H9 (cell line): ENCODE results near the gene HOXC10. TPM values are rescaled to one million over a fixed set of nuclear protein-coding genes. Genes with fewer than 3 reads are reported as not detected.

ENCODE experiments used
- DNase-seq: peaks from one replicate; pipeline ENCODE4 v3.0.0-alpha.2; 2017
- H2AFZ ChIP-seq: one replicate; pipeline ENCODE4 v1.6.1; 2013; ENCODE audit warnings: mild to moderate bottlenecking, low read length, control low read depth, moderate library complexity
- H2AK5ac ChIP-seq: 2 replicates; pipeline ENCODE4 v1.6.1; 2013; ENCODE audit warnings: low read length, control low read depth, mixed read lengths; ENCODE audit not compliant: insufficient read length
- H2BK120ac ChIP-seq: one replicate; pipeline ENCODE4 v1.6.1; 2013; ENCODE audit warnings: low read depth, mild to moderate bottlenecking, low read length, control low read depth, inconsistent platforms; ENCODE audit not compliant: poor library complexity, severe bottlenecking
- H2BK12ac ChIP-seq: 2 replicates; pipeline ENCODE4 v1.6.1; 2013; ENCODE audit warnings: low read length, control low read depth, mixed read lengths, low read depth; ENCODE audit not compliant: insufficient read length
- H2BK15ac ChIP-seq: 2 replicates; pipeline ENCODE4 v1.6.1; 2013; ENCODE audit warnings: low read depth, low read length, control low read depth
- H2BK20ac ChIP-seq: one replicate; pipeline ENCODE4 v1.6.1; 2013; ENCODE audit warnings: low read depth, mild to moderate bottlenecking, low read length, control low read depth, inconsistent platforms; ENCODE audit not compliant: poor library complexity, severe bottlenecking
- H2BK5ac ChIP-seq: 2 replicates; pipeline ENCODE4 v1.6.1; 2013; ENCODE audit warnings: low read length, control low read depth, mixed read lengths; ENCODE audit not compliant: insufficient read length
- H3K14ac ChIP-seq: 2 replicates; pipeline ENCODE4 v1.6.1; 2013; ENCODE audit warnings: low read length, control low read depth; ENCODE audit not compliant: insufficient read depth
- H3K18ac ChIP-seq: 2 replicates; pipeline ENCODE4 v1.6.1; 2013; ENCODE audit warnings: low read depth, mild to moderate bottlenecking, mixed read lengths, low read length, control low read depth; ENCODE audit not compliant: insufficient read length
- H3K23ac ChIP-seq: 2 replicates; pipeline ENCODE4 v1.6.1; 2013; ENCODE audit warnings: low read length, control low read depth, mixed read lengths, low read depth; ENCODE audit not compliant: insufficient read length
- H3K23me2 ChIP-seq: 2 replicates; pipeline ENCODE4 v1.6.1; 2013; ENCODE audit warnings: low read depth, mild to moderate bottlenecking, mixed read lengths, low read length, control low read depth; ENCODE audit not compliant: insufficient read length, poor library complexity, severe bottlenecking
- H3K27ac ChIP-seq: 2 replicates; pipeline ENCODE4 v1.5.1; 2013; ENCODE audit warnings: low read length, control low read depth, mixed read lengths, low read depth; ENCODE audit not compliant: insufficient read length
- H3K27me3 ChIP-seq: 2 replicates; pipeline ENCODE4 v1.6.1; 2013; ENCODE audit warnings: low read length, control low read depth, inconsistent platforms; ENCODE audit not compliant: insufficient read depth
- H3K4ac ChIP-seq: 2 replicates; pipeline ENCODE4 v1.6.1; 2013; ENCODE audit warnings: low read depth, mild to moderate bottlenecking, control low read depth, inconsistent platforms, low read length, moderate library complexity
- H3K4me1 ChIP-seq: 2 replicates; pipeline ENCODE4 v1.6.1; 2013; ENCODE audit warnings: low read length, control low read depth, inconsistent platforms; ENCODE audit not compliant: insufficient read depth
- H3K4me2 ChIP-seq: 2 replicates; pipeline ENCODE4 v1.6.1; 2013; ENCODE audit warnings: low read length, control low read depth, mixed read lengths; ENCODE audit not compliant: insufficient read length, insufficient read depth
- H3K56ac ChIP-seq: 2 replicates; pipeline ENCODE4 v1.6.1; 2013; ENCODE audit warnings: low read depth, mild to moderate bottlenecking, mixed read lengths, low read length, control low read depth; ENCODE audit not compliant: insufficient read length
- H3K79me1 ChIP-seq: 2 replicates; pipeline ENCODE4 v1.6.1; 2013; ENCODE audit warnings: low read depth, mild to moderate bottlenecking, moderate library complexity, low read length, control low read depth, inconsistent platforms; ENCODE audit not compliant: insufficient read depth, poor library complexity, severe bottlenecking
- H3K79me2 ChIP-seq: 2 replicates; pipeline ENCODE4 v1.6.1; 2013; ENCODE audit warnings: low read length, control low read depth, inconsistent platforms; ENCODE audit not compliant: insufficient read depth
- H3K9ac ChIP-seq: 2 replicates; pipeline ENCODE4 v1.6.1; 2013; ENCODE audit warnings: low read length, control low read depth, mixed read lengths; ENCODE audit not compliant: insufficient read length; ENCODE audit errors: extremely low read depth
- H3K9me3 ChIP-seq: one replicate; pipeline ENCODE4 v1.6.1; 2013; ENCODE audit warnings: low read depth, low read length, inconsistent platforms; ENCODE audit not compliant: control insufficient read depth
- H3T11ph ChIP-seq: one replicate; pipeline ENCODE4 v1.6.1; 2013; ENCODE audit warnings: mild to moderate bottlenecking, low read length, control low read depth, inconsistent platforms
- H4K20me1 ChIP-seq: one replicate; pipeline ENCODE4 v1.6.1; 2013; ENCODE audit not compliant: control insufficient read depth, insufficient read length, insufficient read depth
- H4K5ac ChIP-seq: 2 replicates; pipeline ENCODE4 v1.6.1; 2013; ENCODE audit warnings: low read depth, mild to moderate bottlenecking, mixed read lengths, low read length, control low read depth; ENCODE audit not compliant: insufficient read length
- H4K8ac ChIP-seq: replicated peaks from 2 replicates; pipeline ENCODE4 v1.6.1; 2013; ENCODE audit warnings: low read length, control low read depth, mixed read lengths, low read depth; ENCODE audit not compliant: insufficient read length
- H4K91ac ChIP-seq: 2 replicates; pipeline ENCODE4 v1.6.1; 2013; ENCODE audit warnings: low read depth, mild to moderate bottlenecking, moderate library complexity, mixed read lengths, low read length, control low read depth; ENCODE audit not compliant: insufficient read length
- H3K27ac Mint-ChIP-seq, 3 experiments: 2 replicates in 2 of 3; 3 replicates in 1 of 3; pipeline ENCODE4 v1.8.0; 2020 to 2021; ENCODE audit warnings: mixed read lengths in 3 of 3, mild to moderate bottlenecking in 1 of 3, moderate library complexity in 1 of 3
- H3K27me3 Mint-ChIP-seq: 2 replicates; pipeline ENCODE4 v1.8.0; 2021; ENCODE audit warnings: low read depth, mild to moderate bottlenecking, moderate library complexity, mixed read lengths
- H3K36me3 Mint-ChIP-seq, 3 experiments: 2 replicates in 2 of 3; 3 replicates in 1 of 3; pipeline ENCODE4 v1.8.0; 2020 to 2021; ENCODE audit warnings: low read depth in 3 of 3, mixed read lengths in 3 of 3; ENCODE audit not compliant: insufficient read depth in 1 of 3
- H3K4me1 Mint-ChIP-seq, 2 experiments: 2 replicates each; pipeline ENCODE4 v1.8.0; 2020; ENCODE audit warnings: mixed read lengths in 2 of 2
- H3K4me3 Mint-ChIP-seq, 2 experiments: 2 replicates in 1 of 2; 3 replicates in 1 of 2; pipeline ENCODE4 v1.8.0; 2020 to 2021; ENCODE audit warnings: mild to moderate bottlenecking in 2 of 2, mixed read lengths in 2 of 2, moderate library complexity in 1 of 2
- H3K9me3 Mint-ChIP-seq, 2 experiments: 2 replicates in 1 of 2; 3 replicates in 1 of 2; pipeline ENCODE4 v1.8.0; 2020; ENCODE audit warnings: mild to moderate bottlenecking in 2 of 2, mixed read lengths in 2 of 2, moderate library complexity in 1 of 2
- WGBS: extraction: QIAGEN DNeasy Blood & Tissue Kit; methylation state at CpG from one replicate; pipeline ENCODE4 v1.1.7; 2013; ENCODE audit warnings: missing lambda C conversion rate, low lambda C conversion rate, mixed read lengths; ENCODE audit not compliant: insufficient read length; ENCODE audit errors: extremely low coverage; 5-methylcytosine and 5-hydroxymethylcytosine counted together
- total RNA-seq: library from RNA; stranded (reverse); gene quantifications from 2 replicates; pipeline ENCODE4 v1.2.1, GENCODE V29; 2021
- TF ChIP-seq, protein P1 (sequence below): fragments of 200-600 bp; sonication (generic); conservative IDR thresholded peaks from 3 replicates; pipeline ENCODE4 v1.8.0; 2021; ENCODE audit warnings: antibody characterized with exemption, mild to moderate bottlenecking

HOXC10 gene
- total RNA-seq, 1 experiment from 2014 or later, result not detected

DNA sequence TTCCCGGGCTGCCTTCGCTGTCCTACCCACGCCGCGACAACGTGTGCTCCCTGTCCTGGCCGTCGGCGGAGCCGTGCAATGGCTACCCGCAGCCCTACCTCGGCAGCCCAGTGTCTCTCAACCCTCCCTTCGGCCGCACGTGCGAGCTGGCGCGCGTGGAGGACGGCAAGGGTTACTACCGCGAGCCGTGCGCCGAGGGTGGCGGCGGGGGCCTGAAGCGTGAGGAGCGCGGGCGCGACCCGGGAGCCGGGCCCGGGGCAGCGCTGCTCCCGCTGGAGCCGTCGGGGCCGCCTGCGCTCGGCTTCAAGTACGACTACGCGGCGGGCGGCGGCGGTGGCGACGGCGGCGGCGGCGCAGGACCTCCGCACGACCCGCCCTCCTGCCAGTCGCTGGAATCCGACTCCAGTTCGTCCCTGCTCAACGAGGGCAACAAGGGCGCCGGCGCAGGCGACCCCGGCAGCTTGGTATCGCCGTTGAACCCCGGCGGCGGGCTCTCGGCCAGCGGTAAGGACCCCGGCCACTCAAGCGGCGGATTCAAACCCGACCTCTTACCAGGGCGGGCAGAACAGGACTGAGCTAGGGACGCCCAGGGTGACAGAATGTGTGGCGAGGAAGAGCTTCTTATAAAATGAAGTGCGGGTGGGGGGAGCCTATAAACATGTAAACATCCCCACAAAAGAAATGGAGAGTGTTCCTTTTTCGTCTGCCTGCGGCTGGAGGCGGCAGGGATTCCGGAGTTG, 29.7 kb upstream of the HOXC10 start:
- H3K4me1 ChIP-seq, result no peaks in the 10 kb centered on the region
- no peaks in the 10 kb centered on the region for H3K9me3 ChIP-seq
- no peak for DNase-seq
- H2AFZ ChIP-seq, result no peak overlapping the region
- H2BK5ac ChIP-seq, result no peak overlapping the region
- no CpG with 5 or more reads among the region's 86 CpGs for WGBS
- H3K27ac Mint-ChIP-seq, result no peak overlapping the region
- H3K79me1 ChIP-seq, result no peaks in the 10 kb centered on the region
- H3K23ac ChIP-seq, result no peak overlapping the region
- H3K18ac ChIP-seq, result no peak overlapping the region
- H3K79me2 ChIP-seq, result no peaks in the 10 kb centered on the region
- no peaks in the 10 kb centered on the region for H3K23me2 ChIP-seq
- TF ChIP-seq, protein P1, sequence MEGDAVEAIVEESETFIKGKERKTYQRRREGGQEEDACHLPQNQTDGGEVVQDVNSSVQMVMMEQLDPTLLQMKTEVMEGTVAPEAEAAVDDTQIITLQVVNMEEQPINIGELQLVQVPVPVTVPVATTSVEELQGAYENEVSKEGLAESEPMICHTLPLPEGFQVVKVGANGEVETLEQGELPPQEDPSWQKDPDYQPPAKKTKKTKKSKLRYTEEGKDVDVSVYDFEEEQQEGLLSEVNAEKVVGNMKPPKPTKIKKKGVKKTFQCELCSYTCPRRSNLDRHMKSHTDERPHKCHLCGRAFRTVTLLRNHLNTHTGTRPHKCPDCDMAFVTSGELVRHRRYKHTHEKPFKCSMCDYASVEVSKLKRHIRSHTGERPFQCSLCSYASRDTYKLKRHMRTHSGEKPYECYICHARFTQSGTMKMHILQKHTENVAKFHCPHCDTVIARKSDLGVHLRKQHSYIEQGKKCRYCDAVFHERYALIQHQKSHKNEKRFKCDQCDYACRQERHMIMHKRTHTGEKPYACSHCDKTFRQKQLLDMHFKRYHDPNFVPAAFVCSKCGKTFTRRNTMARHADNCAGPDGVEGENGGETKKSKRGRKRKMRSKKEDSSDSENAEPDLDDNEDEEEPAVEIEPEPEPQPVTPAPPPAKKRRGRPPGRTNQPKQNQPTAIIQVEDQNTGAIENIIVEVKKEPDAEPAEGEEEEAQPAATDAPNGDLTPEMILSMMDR, result no peak
- H3K9me3 Mint-ChIP-seq, result peaks cover 0 to 3% of the 10 kb centered on the region in 2 experiments; a peak in 2 of 5 replicates
- no peak overlapping the region; the same call in 1 of the 2 replicates for H3K14ac ChIP-seq
- H3T11ph ChIP-seq, result no peak overlapping the region
- no peak overlapping the region for H2BK120ac ChIP-seq
- no peak overlapping the region for H3K56ac ChIP-seq
- no peak overlapping the region for H3K4me2 ChIP-seq
- H3K27ac ChIP-seq, result no peak overlapping the region
- H3K27me3 Mint-ChIP-seq, result peaks cover 99% of the 10 kb centered on the region
- no peak overlapping the region for H3K9ac ChIP-seq
- no peaks in the 10 kb centered on the region; a peak in 2 of 7 replicates for H3K36me3 Mint-ChIP-seq
- H3K27me3 ChIP-seq, result peaks cover 99% of the 10 kb centered on the region
- no peak overlapping the region for H4K91ac ChIP-seq
- H2BK12ac ChIP-seq, result no peak overlapping the region
- H3K4me3 Mint-ChIP-seq, result no peak overlapping the region
- no peaks in the 10 kb centered on the region for H4K20me1 ChIP-seq
- no peak overlapping the region for H2BK20ac ChIP-seq
- no peak overlapping the region for H3K4ac ChIP-seq
- no peak overlapping the region for H2AK5ac ChIP-seq
- no peak overlapping the region for H4K5ac ChIP-seq
- peaks cover 6 to 17% of the 10 kb centered on the region in 2 experiments; a peak in 3 of 4 replicates for H3K4me1 Mint-ChIP-seq
- H2BK15ac ChIP-seq, result no peak overlapping the region
- no peak overlapping the region for H4K8ac ChIP-seq
